ENCODE measurements around the gene BST1.

Gene BST1

GRCh38 chr4:15673337-15673736 lies 29.5 kb upstream of the BST1 start:
- peaks cover 0 to 4% of the 10 kb centered on the region in 2 experiments for H3K36me3 ChIP-seq (ENCODE audit: control insufficient read depth in 1 of 2, insufficient read depth in 2 of 2, low read depth in 1 of 2, low read length in 2 of 2)
- no peak overlapping the region for H4K8ac ChIP-seq (ENCODE audit: low read length)
- H3K27ac ChIP-seq (ENCODE audit: low read length, poor library complexity, severe bottlenecking): no peak overlapping the region

GRCh38 chr4:15674046-15674445 lies 28.8 kb upstream of the BST1 start:
- Histone ChIP-seq H3K4me2 (ENCODE audit: low read length, poor library complexity, severe bottlenecking) (no peak overlapping the region), H3K27ac (ENCODE audit: low read length, poor library complexity, severe bottlenecking) (no peak overlapping the region), H4K8ac (ENCODE audit: low read length) (no peak overlapping the region), H4K91ac (ENCODE audit: low read length) (no peak overlapping the region), H2AFZ (ENCODE audit: low read depth, low read length) (no peak overlapping the region), H3K23ac (ENCODE audit: low read length in 2 of 2) (no peak overlapping the region), H2BK5ac (ENCODE audit: low read depth, low read length, poor library complexity, severe bottlenecking) (no peak overlapping the region), H3K4me1 (ENCODE audit: control insufficient read depth, insufficient read depth, low read depth, low read length) (no peaks in the 10 kb centered on the region), H3K14ac (ENCODE audit: low read length in 2 of 2) (no peak overlapping the region), H2BK15ac (ENCODE audit: low read depth, poor library complexity, severe bottlenecking) (no peak overlapping the region), H2BK12ac (ENCODE audit: low read length in 2 of 2) (no peak overlapping the region), H3K79me1 (replicated peaks; ENCODE audit: low read length, poor library complexity, severe bottlenecking) (peaks cover 4% of the 10 kb centered on the region), H3K27me3 (ENCODE audit: control insufficient read depth in 1 of 2, insufficient read depth in 1 of 2, low read length in 2 of 2) (no peaks in the 10 kb centered on the region), H3K4me3 (ENCODE audit: insufficient read depth in 1 of 2, low read depth in 1 of 2, low read length in 2 of 2) (no peak overlapping the region), H3K9ac (ENCODE audit: low read length) (no peak overlapping the region), H2BK120ac (ENCODE audit: low read depth, low read length) (no peak overlapping the region), H2AK5ac (ENCODE audit: low read length, severe bottlenecking) (no peak overlapping the region), H3K18ac (ENCODE audit: low read depth in 1 of 2, low read length in 2 of 2) (no peak overlapping the region), H3K9me3 (ENCODE audit: control insufficient read depth, low read length) (no peaks in the 10 kb centered on the region), H3K36me3 (ENCODE audit: control insufficient read depth in 1 of 2, insufficient read depth in 2 of 2, low read depth in 1 of 2, low read length in 2 of 2) (peaks cover 0 to 4% of the 10 kb centered on the region in 2 experiments), H3K4ac (ENCODE audit: low read depth in 1 of 2, low read length in 2 of 2) (no peak overlapping the region)
- no peak for DNase-seq
- no CpG with 5 or more reads among the region's 2 CpGs for WGBS

More at GRCh38 chr4:15673337-15673736, 29.5 kb upstream of the BST1 start:
- no peak overlapping the region for H3K4me3 ChIP-seq (ENCODE audit: insufficient read depth in 1 of 2, low read depth in 1 of 2, low read length in 2 of 2)
- no peak overlapping the region for H4K91ac ChIP-seq (ENCODE audit: low read length)
- H3K23ac ChIP-seq (ENCODE audit: low read length in 2 of 2): no peak overlapping the region
- H3K4me2 ChIP-seq (ENCODE audit: low read length, poor library complexity, severe bottlenecking): no peak overlapping the region
- no peak overlapping the region for H2BK15ac ChIP-seq (ENCODE audit: low read depth, poor library complexity, severe bottlenecking)
- no peak overlapping the region for H2AFZ ChIP-seq (ENCODE audit: low read depth, low read length)
- no peaks in the 10 kb centered on the region for H3K9me3 ChIP-seq (ENCODE audit: control insufficient read depth, low read length)
- no peak overlapping the region for H3K9ac ChIP-seq (ENCODE audit: low read length)
- H3K4me1 ChIP-seq (ENCODE audit: control insufficient read depth, insufficient read depth, low read depth, low read length): no peaks in the 10 kb centered on the region
- H3K4ac ChIP-seq (ENCODE audit: low read depth in 1 of 2, low read length in 2 of 2): no peak overlapping the region
- no peak overlapping the region for H2BK5ac ChIP-seq (ENCODE audit: low read depth, low read length, poor library complexity, severe bottlenecking)
- peaks cover 4% of the 10 kb centered on the region for H3K79me1 ChIP-seq (replicated peaks; ENCODE audit: low read length, poor library complexity, severe bottlenecking)
- no peak for DNase-seq
- WGBS: no CpG with 5 or more reads among the region's 1 CpG
- no peak overlapping the region for H2AK5ac ChIP-seq (ENCODE audit: low read length, severe bottlenecking)
- H3K14ac ChIP-seq (ENCODE audit: low read length in 2 of 2): no peak overlapping the region
- no peak overlapping the region for H3K18ac ChIP-seq (ENCODE audit: low read depth in 1 of 2, low read length in 2 of 2)
- H2BK120ac ChIP-seq (ENCODE audit: low read depth, low read length): no peak overlapping the region
- H3K27me3 ChIP-seq (ENCODE audit: control insufficient read depth in 1 of 2, insufficient read depth in 1 of 2, low read length in 2 of 2): no peaks in the 10 kb centered on the region
- no peak overlapping the region for H2BK12ac ChIP-seq (ENCODE audit: low read length in 2 of 2)

- no peak overlapping the region for H3K14ac ChIP-seq (ENCODE audit: low read length in 2 of 2)
- H3K79me1 ChIP-seq (replicated peaks; ENCODE audit: low read length, poor library complexity, severe bottlenecking): peaks cover 4% of the 10 kb centered on the region
- H2BK12ac ChIP-seq (ENCODE audit: low read length in 2 of 2): no peak overlapping the region
- H3K4me1 ChIP-seq (ENCODE audit: control insufficient read depth, insufficient read depth, low read depth, low read length): no peaks in the 10 kb centered on the region
- H3K4ac ChIP-seq (ENCODE audit: low read depth in 1 of 2, low read length in 2 of 2): no peak overlapping the region
- no peak overlapping the region for H3K18ac ChIP-seq (ENCODE audit: low read depth in 1 of 2, low read length in 2 of 2)
- H3K9me3 ChIP-seq (ENCODE audit: control insufficient read depth, low read length): no peaks in the 10 kb centered on the region
- no peak overlapping the region for H4K91ac ChIP-seq (ENCODE audit: low read length)
- no peak overlapping the region for H2AK5ac ChIP-seq (ENCODE audit: low read length, severe bottlenecking)
- H3K27ac ChIP-seq (ENCODE audit: low read length, poor library complexity, severe bottlenecking): no peak overlapping the region
- WGBS: 100% methylated on average over 1 of the region's 4 CpGs
- H3K27me3 ChIP-seq (ENCODE audit: control insufficient read depth in 1 of 2, insufficient read depth in 1 of 2, low read length in 2 of 2): no peaks in the 10 kb centered on the region
- no peak overlapping the region for H3K23ac ChIP-seq (ENCODE audit: low read length in 2 of 2)
- no peak overlapping the region for H2BK120ac ChIP-seq (ENCODE audit: low read depth, low read length)
- no peak overlapping the region for H3K4me3 ChIP-seq (ENCODE audit: insufficient read depth in 1 of 2, low read depth in 1 of 2, low read length in 2 of 2)
- no peak for DNase-seq
- no peak overlapping the region for H3K9ac ChIP-seq (ENCODE audit: low read length)
- no peak overlapping the region for H2AFZ ChIP-seq (ENCODE audit: low read depth, low read length)
- no peak overlapping the region for H2BK5ac ChIP-seq (ENCODE audit: low read depth, low read length, poor library complexity, severe bottlenecking)
- H4K8ac ChIP-seq (ENCODE audit: low read length): no peak overlapping the region
- no peak overlapping the region for H2BK15ac ChIP-seq (ENCODE audit: low read depth, poor library complexity, severe bottlenecking)
- H3K36me3 ChIP-seq (ENCODE audit: control insufficient read depth in 1 of 2, insufficient read depth in 2 of 2, low read depth in 1 of 2, low read length in 2 of 2): peaks cover 0 to 4% of the 10 kb centered on the region in 2 experiments
- H3K4me2 ChIP-seq (ENCODE audit: low read length, poor library complexity, severe bottlenecking): no peak overlapping the region
Observed at GRCh38 chr4:15674926-15675325, 27.9 kb upstream of the BST1 start.

GRCh38 chr4:15675356-15675755 lies 27.5 kb upstream of the BST1 start:
- 91% methylated on average over 1 of the region's 3 CpGs for WGBS

More at GRCh38 chr4:15675356-15675755, 27.5 kb upstream of the BST1 start:
- no peak overlapping the region for H4K8ac ChIP-seq (ENCODE audit: low read length)
- no peak overlapping the region for H2BK120ac ChIP-seq (ENCODE audit: low read depth, low read length)
- no peaks in the 10 kb centered on the region for H3K4me1 ChIP-seq (ENCODE audit: control insufficient read depth, insufficient read depth, low read depth, low read length)
- no peak for DNase-seq
- no peak overlapping the region for H3K4me3 ChIP-seq (ENCODE audit: insufficient read depth in 1 of 2, low read depth in 1 of 2, low read length in 2 of 2)
- H3K9me3 ChIP-seq (ENCODE audit: control insufficient read depth, low read length): no peaks in the 10 kb centered on the region
- H4K91ac ChIP-seq (ENCODE audit: low read length): no peak overlapping the region
- H3K27me3 ChIP-seq (ENCODE audit: control insufficient read depth in 1 of 2, insufficient read depth in 1 of 2, low read length in 2 of 2): no peaks in the 10 kb centered on the region
- no peak overlapping the region for H2BK5ac ChIP-seq (ENCODE audit: low read depth, low read length, poor library complexity, severe bottlenecking)
- no peak overlapping the region for H3K23ac ChIP-seq (ENCODE audit: low read length in 2 of 2)
- no peak overlapping the region for H3K9ac ChIP-seq (ENCODE audit: low read length)
- no peak overlapping the region for H3K27ac ChIP-seq (ENCODE audit: low read length, poor library complexity, severe bottlenecking)
- no peak overlapping the region for H3K14ac ChIP-seq (ENCODE audit: low read length in 2 of 2)
- no peak overlapping the region for H2AK5ac ChIP-seq (ENCODE audit: low read length, severe bottlenecking)
- H3K79me1 ChIP-seq (replicated peaks; ENCODE audit: low read length, poor library complexity, severe bottlenecking): peaks cover 4% of the 10 kb centered on the region
- no peak overlapping the region for H3K18ac ChIP-seq (ENCODE audit: low read depth in 1 of 2, low read length in 2 of 2)
- H3K4ac ChIP-seq (ENCODE audit: low read depth in 1 of 2, low read length in 2 of 2): no peak overlapping the region
- peaks cover 0 to 4% of the 10 kb centered on the region in 2 experiments for H3K36me3 ChIP-seq (ENCODE audit: control insufficient read depth in 1 of 2, insufficient read depth in 2 of 2, low read depth in 1 of 2, low read length in 2 of 2)
- H3K4me2 ChIP-seq (ENCODE audit: low read length, poor library complexity, severe bottlenecking): no peak overlapping the region
- no peak overlapping the region for H2AFZ ChIP-seq (ENCODE audit: low read depth, low read length)
- no peak overlapping the region for H2BK15ac ChIP-seq (ENCODE audit: low read depth, poor library complexity, severe bottlenecking)
- no peak overlapping the region for H2BK12ac ChIP-seq (ENCODE audit: low read length in 2 of 2)

Measured in mesenchymal stem cell (in vitro differentiated cells and primary cell).